Natural killer cell (primary cell): ENCODE data around the gene PVALEF. TPM values are rescaled to one million over a fixed set of nuclear protein-coding genes. Genes with fewer than 3 reads are reported as not detected.

Source experiments
- ATAC-seq, 3 donors: fragments of 150-1000 bp in 2 of 3; fragments of 200-7000 bp in 1 of 3; cut with Tn5 transposase; 1 replicate in 1 of 3; 2 replicates in 2 of 3; pipeline ENCODE4 v1.10.0; 2021; ENCODE audit warnings: mild to moderate bottlenecking in 2 of 3, moderate library complexity in 2 of 3
- DNase-seq, 2 donors: peaks; one replicate each; pipeline versions ENCODE4 v3.0.0 to v3.0.0-alpha.2; 2013 to 2021; ENCODE audit warnings: mixed read lengths in 1 of 2
- H3K27ac ChIP-seq: one replicate; pipeline ENCODE4 v1.5.1; 2013; ENCODE audit warnings: mild to moderate bottlenecking, low read length
- H3K27me3 ChIP-seq: one replicate; pipeline ENCODE4 v1.6.1; 2013; ENCODE audit warnings: low read length; ENCODE audit not compliant: control insufficient read depth, insufficient read depth
- H3K36me3 ChIP-seq: one replicate; pipeline ENCODE4 v1.6.1; 2013; ENCODE audit warnings: low read length; ENCODE audit not compliant: control insufficient read depth, insufficient read depth
- H3K4me1 ChIP-seq: one replicate; pipeline ENCODE4 v1.6.1; 2013; ENCODE audit warnings: low read length; ENCODE audit not compliant: control insufficient read depth, insufficient read depth
- H3K4me3 ChIP-seq: one replicate; pipeline ENCODE4 v1.5.1; 2013; ENCODE audit warnings: low read length
- H3K9me3 ChIP-seq: one replicate; pipeline ENCODE4 v1.6.1; 2013; ENCODE audit warnings: low read length; ENCODE audit not compliant: control insufficient read depth, insufficient read depth
- H3K27ac Mint-ChIP-seq, 2 donors: one replicate each; pipeline ENCODE4 v1.8.0; 2022; ENCODE audit warnings: mild to moderate bottlenecking in 2 of 2, mixed read lengths in 2 of 2, moderate library complexity in 1 of 2
- H3K27me3 Mint-ChIP-seq, 2 donors: one replicate each; pipeline ENCODE4 v1.8.0; 2022; ENCODE audit warnings: low read depth in 2 of 2, mixed read lengths in 2 of 2
- H3K36me3 Mint-ChIP-seq: one replicate; pipeline ENCODE4 v1.8.0; 2022; ENCODE audit warnings: mixed read lengths
- H3K4me1 Mint-ChIP-seq, 2 donors: one replicate each; pipeline ENCODE4 v1.8.0; 2022; ENCODE audit warnings: mixed read lengths in 2 of 2
- H3K4me3 Mint-ChIP-seq: one replicate; pipeline ENCODE4 v1.8.0; 2022; ENCODE audit warnings: mild to moderate bottlenecking, moderate library complexity, mixed read lengths
- H3K9me3 Mint-ChIP-seq, 2 donors: one replicate each; pipeline ENCODE4 v1.8.0; 2022; ENCODE audit warnings: mixed read lengths in 2 of 2
- CTCF ChIP-seq: fragments of 200-600 bp; IDR thresholded peaks from one replicate; pipeline ENCODE4 v1.8.0; 2022; ENCODE audit warnings: antibody characterized with exemption
- WGBS: methylation state at CpG from one replicate; pipeline ENCODE4 v1.1.7; 2013; ENCODE audit warnings: missing lambda C conversion rate; ENCODE audit not compliant: insufficient coverage; 5-methylcytosine and 5-hydroxymethylcytosine counted together
- intact Hi-C: fragments of 100-400 bp; cut with micrococcal nuclease; formaldehyde crosslinking; loops from one replicate; pipeline ENCODE4 v1.14.2; 2022
- total RNA-seq, 4 donors: library from RNA; stranded (reverse); fragments of 120-200 nt in 1 of 4; gene quantifications; one replicate each; pipeline versions ENCODE4 v1.2.3 to v1.2.4, GENCODE V29; 2013 to 2022

Gene PVALEF
- total RNA-seq, 3 donors from 2014 or later (not counting 1 experiment from before 2014, with no cell fraction given) = not detected

- no peaks in the 10 kb centered on the region for H3K36me3 ChIP-seq
- H3K4me1 ChIP-seq = peaks cover 22% of the 10 kb centered on the region
- no peak overlapping the region for H3K27ac ChIP-seq
- DNase-seq (no peak), ATAC-seq (no peak)
- Mint-ChIP-seq H3K27ac (no peak overlapping the region), H3K4me1 (peaks cover 4 to 18% of the 10 kb centered on the region in 2 donors), H3K36me3 (no peaks in the 10 kb centered on the region), H3K27me3 (no peaks in the 10 kb centered on the region), H3K4me3 (no peak overlapping the region), H3K9me3 (no peaks in the 10 kb centered on the region)
- WGBS = 93% methylated on average over 38 of the region's 38 CpGs
- no peaks in the 10 kb centered on the region for H3K9me3 ChIP-seq
- no peak overlapping the region for H3K4me3 ChIP-seq
- intact Hi-C loops = no loop called here
- no peak for TF ChIP-seq CTCF
- H3K27me3 ChIP-seq = no peaks in the 10 kb centered on the region
Observed at GRCh38 chr17:81156866-81157805, 8.2 kb upstream of the PVALEF start.

- no peak for TF ChIP-seq CTCF
- Mint-ChIP-seq H3K27ac (no peak overlapping the region), H3K4me3 (no peak overlapping the region), H3K27me3 (no peaks in the 10 kb centered on the region), H3K36me3 (no peaks in the 10 kb centered on the region), H3K4me1 (peaks cover 4 to 18% of the 10 kb centered on the region in 2 donors), H3K9me3 (no peaks in the 10 kb centered on the region)
- H3K4me3 ChIP-seq = no peak overlapping the region
- ATAC-seq (no peak), DNase-seq (no peak)
- no peaks in the 10 kb centered on the region for H3K9me3 ChIP-seq
- H3K27me3 ChIP-seq = no peaks in the 10 kb centered on the region
- H3K36me3 ChIP-seq = no peaks in the 10 kb centered on the region
- H3K4me1 ChIP-seq = peaks cover 22% of the 10 kb centered on the region
- no peak overlapping the region for H3K27ac ChIP-seq
- 93% methylated on average over 39 of the region's 39 CpGs for WGBS
- intact Hi-C loops = no loop called here
Observed at GRCh38 chr17:81157848-81158687, 7.2 kb upstream of the PVALEF start.

- no peak overlapping the region for H3K27ac ChIP-seq
- ATAC-seq (no peak), DNase-seq (no peak)
- H3K36me3 Mint-ChIP-seq = no peaks in the 10 kb centered on the region
- no peaks in the 10 kb centered on the region for H3K9me3 Mint-ChIP-seq
- H3K36me3 ChIP-seq = no peaks in the 10 kb centered on the region
- peaks cover 2% of the 10 kb centered on the region for H3K27me3 ChIP-seq
- no peak overlapping the region for H3K4me3 ChIP-seq
- H3K4me1 Mint-ChIP-seq = peaks cover 4 to 18% of the 10 kb centered on the region in 2 donors
- TF ChIP-seq CTCF = no peak
- peak overlapping the region in 1 of 2 donors; percentile 77 for H3K27ac Mint-ChIP-seq
- WGBS = 91% methylated on average over 43 of the region's 43 CpGs
- H3K4me3 Mint-ChIP-seq = peak overlapping the region; percentile 78
- H3K9me3 ChIP-seq = no peaks in the 10 kb centered on the region
- peaks cover 22% of the 10 kb centered on the region for H3K4me1 ChIP-seq
- intact Hi-C loops = no loop called here
- H3K27me3 Mint-ChIP-seq = no peaks in the 10 kb centered on the region
Observed at GRCh38 chr17:81158688-81159590, 6.4 kb upstream of the PVALEF start.
